HEK293 (cell line): ENCODE data around the gene PTPN3.

ENCODE experiments used
- CTCF ChIP-seq: fragments of 450-650 bp; formaldehyde crosslinking; IDR thresholded peaks from 2 replicates; pipeline ENCODE4 v1.5.1; 2016; ENCODE audit warnings: missing biosample characterization, missing genetic modification characterization
- ZNF558 ChIP-seq: fragments of 450-650 bp; formaldehyde crosslinking; IDR thresholded peaks from 2 replicates; pipeline ENCODE4 v1.5.1; 2016; ENCODE audit warnings: missing biosample characterization, missing genetic modification characterization
- ZNF670 ChIP-seq: fragments of 450-650 bp; formaldehyde crosslinking; IDR thresholded peaks from 2 replicates; pipeline ENCODE4 v1.5.1; 2016; ENCODE audit warnings: missing biosample characterization, missing genetic modification characterization, low read depth
- ZNF707 ChIP-seq: fragments of 450-650 bp; formaldehyde crosslinking; IDR thresholded peaks from 2 replicates; pipeline ENCODE4 v1.5.1; 2016; ENCODE audit warnings: missing biosample characterization, missing genetic modification characterization
- TF ChIP-seq, protein P1 (sequence below): fragments of 450-650 bp; formaldehyde crosslinking; IDR thresholded peaks from 2 replicates; pipeline ENCODE4 v1.5.1; 2016; ENCODE audit warnings: missing biosample characterization, missing genetic modification characterization

DNA sequence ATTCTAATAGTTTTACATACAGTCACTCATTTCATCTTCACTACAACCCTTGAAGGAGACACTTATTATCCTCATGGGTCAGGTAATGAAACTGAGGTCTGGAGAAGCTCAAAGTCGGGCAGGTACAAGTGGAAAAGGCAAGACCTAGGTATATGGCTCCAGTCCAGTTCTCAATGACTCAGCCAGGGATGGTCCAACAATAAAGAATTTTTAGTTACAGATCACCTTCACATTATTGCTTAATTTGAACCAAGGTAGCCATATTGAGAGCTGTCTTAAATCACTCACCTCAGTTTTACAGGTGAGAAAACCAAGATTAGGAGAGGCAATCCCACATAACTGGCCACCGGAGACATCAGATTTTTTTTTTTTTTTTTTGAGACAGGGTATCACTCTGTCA lies 55.4 kb downstream of the PTPN3 start:
- TF ChIP-seq ZNF670 (tag by site-specific recombination) = no peak
- TF ChIP-seq ZNF707 (tag by site-specific recombination) = no peak
- TF ChIP-seq CTCF (tag by site-specific recombination) = no peak
- TF ChIP-seq, protein P1, sequence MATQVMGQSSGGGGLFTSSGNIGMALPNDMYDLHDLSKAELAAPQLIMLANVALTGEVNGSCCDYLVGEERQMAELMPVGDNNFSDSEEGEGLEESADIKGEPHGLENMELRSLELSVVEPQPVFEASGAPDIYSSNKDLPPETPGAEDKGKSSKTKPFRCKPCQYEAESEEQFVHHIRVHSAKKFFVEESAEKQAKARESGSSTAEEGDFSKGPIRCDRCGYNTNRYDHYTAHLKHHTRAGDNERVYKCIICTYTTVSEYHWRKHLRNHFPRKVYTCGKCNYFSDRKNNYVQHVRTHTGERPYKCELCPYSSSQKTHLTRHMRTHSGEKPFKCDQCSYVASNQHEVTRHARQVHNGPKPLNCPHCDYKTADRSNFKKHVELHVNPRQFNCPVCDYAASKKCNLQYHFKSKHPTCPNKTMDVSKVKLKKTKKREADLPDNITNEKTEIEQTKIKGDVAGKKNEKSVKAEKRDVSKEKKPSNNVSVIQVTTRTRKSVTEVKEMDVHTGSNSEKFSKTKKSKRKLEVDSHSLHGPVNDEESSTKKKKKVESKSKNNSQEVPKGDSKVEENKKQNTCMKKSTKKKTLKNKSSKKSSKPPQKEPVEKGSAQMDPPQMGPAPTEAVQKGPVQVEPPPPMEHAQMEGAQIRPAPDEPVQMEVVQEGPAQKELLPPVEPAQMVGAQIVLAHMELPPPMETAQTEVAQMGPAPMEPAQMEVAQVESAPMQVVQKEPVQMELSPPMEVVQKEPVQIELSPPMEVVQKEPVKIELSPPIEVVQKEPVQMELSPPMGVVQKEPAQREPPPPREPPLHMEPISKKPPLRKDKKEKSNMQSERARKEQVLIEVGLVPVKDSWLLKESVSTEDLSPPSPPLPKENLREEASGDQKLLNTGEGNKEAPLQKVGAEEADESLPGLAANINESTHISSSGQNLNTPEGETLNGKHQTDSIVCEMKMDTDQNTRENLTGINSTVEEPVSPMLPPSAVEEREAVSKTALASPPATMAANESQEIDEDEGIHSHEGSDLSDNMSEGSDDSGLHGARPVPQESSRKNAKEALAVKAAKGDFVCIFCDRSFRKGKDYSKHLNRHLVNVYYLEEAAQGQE = no peak
- no peak for TF ChIP-seq ZNF558 (tag by site-specific recombination)
